Glutamatergic neuron (in vitro differentiated cells): ENCODE results near the gene PGA4. TPM values are rescaled to one million over a fixed set of nuclear protein-coding genes. Genes with fewer than 3 reads are reported as not detected.
"Not testable (repeated sequence)": the region's sequence is repeated elsewhere in the genome, so short reads cannot be mapped to it uniquely, and the experiment has no call there.

Experiments
- DNase-seq: peaks from one replicate; pipeline ENCODE4 v3.0.0; 2022
- H3K27ac Mint-ChIP-seq: one replicate; pipeline ENCODE4 v1.8.0; 2020; ENCODE audit warnings: mild to moderate bottlenecking, mixed read lengths, inconsistent platforms; ENCODE audit not compliant: unreplicated experiment
- H3K27me3 Mint-ChIP-seq: one replicate; pipeline ENCODE4 v1.8.0; 2020; ENCODE audit warnings: mild to moderate bottlenecking, moderate library complexity, mixed read lengths, inconsistent platforms; ENCODE audit not compliant: unreplicated experiment
- H3K36me3 Mint-ChIP-seq: one replicate; pipeline ENCODE4 v1.8.0; 2020; ENCODE audit warnings: mild to moderate bottlenecking, mixed read lengths, inconsistent platforms; ENCODE audit not compliant: unreplicated experiment
- H3K4me1 Mint-ChIP-seq: one replicate; pipeline ENCODE4 v1.8.0; 2020; ENCODE audit warnings: mild to moderate bottlenecking, low read depth, mixed read lengths, inconsistent platforms; ENCODE audit not compliant: unreplicated experiment
- H3K4me3 Mint-ChIP-seq: one replicate; pipeline ENCODE4 v1.8.0; 2020; ENCODE audit warnings: mild to moderate bottlenecking, mixed read lengths, inconsistent platforms; ENCODE audit not compliant: unreplicated experiment
- H3K9me3 Mint-ChIP-seq: one replicate; pipeline ENCODE4 v1.8.0; 2020; ENCODE audit warnings: mild to moderate bottlenecking, moderate library complexity, mixed read lengths, inconsistent platforms; ENCODE audit not compliant: unreplicated experiment
- CTCF ChIP-seq: fragments of 200-600 bp; sonication (generic); IDR thresholded peaks from one replicate; pipeline ENCODE4 v1.5.0; 2021; ENCODE audit not compliant: partially characterized antibody, unreplicated experiment
- long read RNA-seq: library from polyadenylated mRNA; unstranded; transcript quantifications from one replicate; pipeline ENCODE4 v2.0.0, GENCODE V29; 2020; ENCODE audit not compliant: unreplicated experiment
- total RNA-seq: library from RNA; stranded (reverse); fragmentation: NEBNext Ultra II Directional; extraction: Animal tissue kit (Norgen Biotek cat#: 25700); gene quantifications from one replicate; pipeline ENCODE4 v1.2.1, GENCODE V29; 2021; ENCODE audit not compliant: unreplicated experiment

Gene PGA4
- total RNA-seq = not detected
- long read RNA-seq = 0 reads

- not testable (repeated sequence) for H3K4me1 Mint-ChIP-seq, H3K27ac Mint-ChIP-seq, DNase-seq, H3K9me3 Mint-ChIP-seq, H3K4me3 Mint-ChIP-seq, H3K36me3 Mint-ChIP-seq, H3K27me3 Mint-ChIP-seq
These were observed at the start of gene PGA4 for GRCh38 chr11:61222047-61222446. PGA4 (plus strand) TSS chr11:61222347; CDS start chr11:61222401, 54 bp downstream.

GRCh38 chr11:61172356-61172755, 49.8 kb upstream of the PGA4 start:
- Mint-ChIP-seq H3K4me1 (peaks cover 4% of the 10 kb centered on the region), H3K27ac (no peak overlapping the region), H3K36me3 (no peaks in the 10 kb centered on the region), H3K4me3 (no peak overlapping the region), H3K9me3 (no peaks in the 10 kb centered on the region), H3K27me3 (no peaks in the 10 kb centered on the region)
- DNase-seq = no peak
- TF ChIP-seq CTCF = no peak

DNA sequence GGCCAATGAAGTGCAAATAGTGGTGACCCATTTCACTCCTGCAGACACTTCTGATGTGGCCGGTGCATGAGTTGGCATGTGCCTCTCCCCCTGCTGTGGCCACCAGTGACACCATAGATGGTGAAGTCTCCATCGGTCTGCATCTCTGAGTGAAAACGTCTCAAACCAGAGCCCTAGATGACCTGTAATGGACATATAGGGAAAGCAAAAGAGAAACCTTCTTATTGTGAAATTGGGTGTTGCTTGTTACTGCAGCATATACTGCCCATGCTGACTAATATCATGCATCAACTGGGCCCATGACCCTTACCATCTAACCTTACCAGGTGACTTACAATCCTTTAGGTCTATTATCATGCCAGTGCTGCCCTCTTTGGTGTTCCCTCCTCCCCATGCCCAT, 49.3 kb upstream of the PGA4 start:
- peaks cover 4% of the 10 kb centered on the region for H3K4me1 Mint-ChIP-seq
- H3K27ac Mint-ChIP-seq = no peak overlapping the region
- no peaks in the 10 kb centered on the region for H3K9me3 Mint-ChIP-seq
- H3K27me3 Mint-ChIP-seq = no peaks in the 10 kb centered on the region
- no peaks in the 10 kb centered on the region for H3K36me3 Mint-ChIP-seq
- TF ChIP-seq CTCF = no peak
- no peak for DNase-seq
- H3K4me3 Mint-ChIP-seq = no peak overlapping the region

GRCh38 chr11:61173456-61173855, 48.7 kb upstream of the PGA4 start:
- no peak overlapping the region for H3K27ac Mint-ChIP-seq
- peaks cover 4% of the 10 kb centered on the region for H3K4me1 Mint-ChIP-seq
- no peaks in the 10 kb centered on the region for H3K27me3 Mint-ChIP-seq
- H3K4me3 Mint-ChIP-seq = no peak overlapping the region
- no peaks in the 10 kb centered on the region for H3K9me3 Mint-ChIP-seq
- DNase-seq = no peak
- no peak for TF ChIP-seq CTCF
- H3K36me3 Mint-ChIP-seq = no peaks in the 10 kb centered on the region

DNA sequence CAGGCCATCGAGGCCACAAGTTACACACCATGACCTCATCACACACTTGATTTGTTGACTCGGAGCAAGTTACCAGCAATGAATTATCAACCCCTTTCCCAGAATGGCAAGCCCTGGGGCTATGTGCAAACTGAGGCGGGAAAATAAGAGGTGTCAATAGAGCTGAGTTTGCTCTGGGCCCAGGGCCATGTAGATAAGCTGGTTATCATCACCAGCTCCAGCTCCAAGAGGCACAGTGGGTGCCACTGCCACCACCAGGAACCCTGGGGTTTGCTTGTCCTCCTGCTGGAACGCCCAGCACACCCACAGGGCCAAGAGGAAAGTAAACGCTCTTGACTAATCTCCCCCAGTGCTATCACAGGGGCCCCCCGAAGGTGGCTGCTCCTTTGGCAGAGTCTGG, 47.9 kb upstream of the PGA4 start:
- Mint-ChIP-seq H3K4me3 (no peak overlapping the region), H3K27me3 (no peaks in the 10 kb centered on the region), H3K36me3 (no peaks in the 10 kb centered on the region), H3K27ac (no peak overlapping the region), H3K9me3 (no peaks in the 10 kb centered on the region), H3K4me1 (peaks cover 4% of the 10 kb centered on the region)
- no peak for TF ChIP-seq CTCF
- DNase-seq = no peak

DNA sequence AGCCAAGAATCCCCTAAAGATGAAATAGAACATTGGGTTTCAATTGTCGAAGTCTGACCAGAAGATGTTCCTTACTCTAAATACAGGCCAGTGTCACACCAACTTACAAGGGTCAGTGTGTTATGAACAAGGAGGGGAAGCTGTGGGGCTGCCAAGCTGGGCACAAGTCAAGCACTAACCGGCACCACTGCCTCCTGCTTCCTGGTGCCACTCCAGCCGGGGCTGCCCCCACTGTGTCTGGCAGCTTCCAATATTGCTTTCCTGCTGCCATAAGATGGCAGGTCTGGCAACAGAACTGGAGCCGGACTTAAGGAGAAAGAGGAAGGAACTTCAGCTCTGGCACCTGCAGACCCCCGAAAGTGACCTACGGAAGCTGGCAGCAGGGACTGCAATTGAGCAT, 47.2 kb upstream of the PGA4 start:
- H3K27me3 Mint-ChIP-seq = no peaks in the 10 kb centered on the region
- H3K9me3 Mint-ChIP-seq = no peaks in the 10 kb centered on the region
- H3K4me3 Mint-ChIP-seq = no peak overlapping the region
- H3K4me1 Mint-ChIP-seq = peaks cover 4% of the 10 kb centered on the region
- H3K27ac Mint-ChIP-seq = no peak overlapping the region
- no peak for DNase-seq
- no peaks in the 10 kb centered on the region for H3K36me3 Mint-ChIP-seq
- no peak for TF ChIP-seq CTCF
